Osteoblast (primary cell): Measurements from ENCODE around the gene IFT27. TPM values are rescaled to one million over a fixed set of nuclear protein-coding genes. Genes with fewer than 3 reads are reported as not detected.

Source experiments
- DNase-seq: peaks from one replicate; pipeline ENCODE4 v3.0.0; 2011; ENCODE audit warnings: low spot score, mixed read lengths; ENCODE audit not compliant: insufficient read length; ENCODE audit errors: missing footprints
- H2AFZ ChIP-seq: 2 replicates; pipeline ENCODE4 v1.6.0; 2011; ENCODE audit warnings: mild to moderate bottlenecking, low read length
- H3K27ac ChIP-seq: 2 replicates; pipeline ENCODE4 v1.5.1; 2011; ENCODE audit warnings: mild to moderate bottlenecking, low read depth, low read length, moderate library complexity
- H3K27me3 ChIP-seq: 2 replicates; pipeline ENCODE4 v1.6.0; 2012; ENCODE audit warnings: mild to moderate bottlenecking, control low read depth, inconsistent platforms, low read length, moderate library complexity; ENCODE audit not compliant: insufficient read depth
- H3K36me3 ChIP-seq: 2 replicates; pipeline ENCODE4 v1.5.1; 2011; ENCODE audit warnings: mild to moderate bottlenecking, low read length, control low read depth, moderate library complexity; ENCODE audit not compliant: insufficient read depth
- H3K4me1 ChIP-seq: 2 replicates; pipeline ENCODE4 v1.5.1; 2011; ENCODE audit warnings: mild to moderate bottlenecking, low read length, control low read depth, moderate library complexity; ENCODE audit not compliant: insufficient read depth
- H3K4me2 ChIP-seq: 2 replicates; pipeline ENCODE4 v1.6.0; 2011; ENCODE audit warnings: mild to moderate bottlenecking, low read length; ENCODE audit not compliant: insufficient read depth
- H3K4me3 ChIP-seq: fragments of 200-600 bp; sonication (generic); 3 replicates; pipeline ENCODE4 v1.5.1; 2012; ENCODE audit warnings: mild to moderate bottlenecking, low read length, inconsistent platforms; ENCODE audit not compliant: insufficient read depth
- H3K79me2 ChIP-seq: 2 replicates; pipeline ENCODE4 v1.6.0; 2012; ENCODE audit warnings: mild to moderate bottlenecking, low read length, control low read depth, inconsistent platforms; ENCODE audit not compliant: insufficient read depth
- H3K9me3 ChIP-seq: 2 replicates; pipeline ENCODE4 v1.5.1; 2011; ENCODE audit warnings: low read depth, low read length, control low read depth
- H4K20me1 ChIP-seq: 2 replicates; pipeline ENCODE4 v1.6.0; 2012; ENCODE audit warnings: mild to moderate bottlenecking, low read length, control low read depth; ENCODE audit not compliant: insufficient read depth
- CTCF ChIP-seq: IDR thresholded peaks from 2 replicates; pipeline ENCODE4 v1.5.1; 2011; ENCODE audit warnings: mild to moderate bottlenecking, low read depth, low read length, moderate library complexity; ENCODE audit errors: extremely low read depth
- total RNA-seq: library from RNA; depleted of rRNA; stranded (reverse); fragments of >200 nt; gene quantifications from 2 replicates; pipeline ENCODE4 v1.2.3, GENCODE V29; 2012

Gene IFT27
- total RNA-seq, 1 donor: 22.1 TPM

GRCh38 chr22:36775586-36775963 lies 344 bp downstream of the IFT27 start:
- no peaks in the 10 kb centered on the region for H3K27me3 ChIP-seq
- no peak for DNase-seq
- peak overlapping the region; percentile 79 for H3K4me3 ChIP-seq
- no peaks in the 10 kb centered on the region for H3K9me3 ChIP-seq
- TF ChIP-seq CTCF: no peak
- H3K4me2 ChIP-seq: peak overlapping the region; percentile 82
- peaks cover 7% of the 10 kb centered on the region for H3K79me2 ChIP-seq
- H3K27ac ChIP-seq: peak overlapping the region; percentile 32
- H3K4me1 ChIP-seq: peaks cover 13% of the 10 kb centered on the region
- peak overlapping the region; percentile 68 for H2AFZ ChIP-seq
- peaks cover 3% of the 10 kb centered on the region for H4K20me1 ChIP-seq
- no peaks in the 10 kb centered on the region for H3K36me3 ChIP-seq

GRCh38 chr22:36773935-36774334 lies 2.0 kb downstream of the IFT27 start:
- no peaks in the 10 kb centered on the region for H3K36me3 ChIP-seq
- peak; percentile 90 for DNase-seq
- H3K4me1 ChIP-seq: peaks cover 13% of the 10 kb centered on the region
- H3K9me3 ChIP-seq: no peaks in the 10 kb centered on the region
- H3K27me3 ChIP-seq: no peaks in the 10 kb centered on the region
- peak; percentile 62 for TF ChIP-seq CTCF
- no peak overlapping the region for H3K27ac ChIP-seq
- H3K4me2 ChIP-seq: no peak overlapping the region
- no peak overlapping the region for H2AFZ ChIP-seq
- H3K4me3 ChIP-seq: no peak overlapping the region
- H4K20me1 ChIP-seq: peaks cover 3% of the 10 kb centered on the region
- H3K79me2 ChIP-seq: peaks cover 7% of the 10 kb centered on the region

- Histone ChIP-seq H3K27me3 (no peaks in the 10 kb centered on the region), H3K4me3 (no peak overlapping the region), H3K36me3 (peaks cover under 1% of the 10 kb centered on the region), H2AFZ (no peak overlapping the region), H3K9me3 (no peaks in the 10 kb centered on the region), H3K79me2 (peaks cover 7% of the 10 kb centered on the region), H3K4me1 (peaks cover 13% of the 10 kb centered on the region), H3K4me2 (no peak overlapping the region), H4K20me1 (peaks cover 3% of the 10 kb centered on the region), H3K27ac (no peak overlapping the region)
- no peak for TF ChIP-seq CTCF
- DNase-seq: peak; percentile 32
Measured at GRCh38 chr22:36772451-36772850, 3.5 kb downstream of the IFT27 start.

- Histone ChIP-seq H3K36me3 (peaks cover 5% of the 10 kb centered on the region), H2AFZ (no peak overlapping the region), H3K79me2 (peaks cover 7% of the 10 kb centered on the region), H3K4me3 (no peak overlapping the region), H3K9me3 (no peaks in the 10 kb centered on the region), H3K4me2 (no peak overlapping the region), H4K20me1 (peaks cover 3% of the 10 kb centered on the region), H3K4me1 (peaks cover 8% of the 10 kb centered on the region), H3K27ac (no peak overlapping the region), H3K27me3 (no peaks in the 10 kb centered on the region)
- TF ChIP-seq CTCF: no peak
- DNase-seq: no peak
Measured at GRCh38 chr22:36771356-36772063, 4.4 kb downstream of the IFT27 start.
